GM12878 (cell line): ENCODE data around the gene WDR18. TPM values are rescaled to one million over a fixed set of nuclear protein-coding genes. Genes with fewer than 3 reads are reported as not detected.

Source experiments
- ASH2L ChIP-seq: fragments of 300-600, 200-600 bp; sonication (generic); IDR thresholded peaks from 2 replicates; pipeline ENCODE4 v1.6.1; 2017; ENCODE audit warnings: low read depth, mild to moderate bottlenecking, borderline replicate concordance
- ATF7 ChIP-seq: fragments of 450-650 bp; IDR thresholded peaks from 2 replicates; pipeline ENCODE4 v1.6.1; 2016; ENCODE audit warnings: low read depth, mild to moderate bottlenecking
- CBX5 ChIP-seq: sonication (generic); IDR thresholded peaks from 2 replicates; pipeline ENCODE4 v1.6.1; 2016; ENCODE audit warnings: low read depth, moderate library complexity, mild to moderate bottlenecking, inconsistent platforms
- CREM ChIP-seq: IDR thresholded peaks from 2 replicates; pipeline ENCODE4 v1.6.1; 2014; ENCODE audit warnings: antibody characterized with exemption, low read depth
- E4F1 ChIP-seq: fragments of 450-650 bp; IDR thresholded peaks from 2 replicates; pipeline ENCODE4 v1.6.1; 2018; ENCODE audit warnings: borderline replicate concordance, mild to moderate bottlenecking; ENCODE audit not compliant: partially characterized antibody
- GABPA ChIP-seq: IDR thresholded peaks from 2 replicates; pipeline ENCODE4 v1.6.1; 2014; ENCODE audit warnings: antibody characterized with exemption, low read depth, mild to moderate bottlenecking, inconsistent platforms
- HSF1 ChIP-seq: fragments of 150-350 bp; IDR thresholded peaks from 2 replicates; pipeline ENCODE4 v1.6.1; 2014; ENCODE audit warnings: mild to moderate bottlenecking, low read depth, low read length
- MLLT1 ChIP-seq: fragments of 450-650 bp; IDR thresholded peaks from 2 replicates; pipeline ENCODE4 v1.6.1; 2016; ENCODE audit warnings: mild to moderate bottlenecking
- MYC ChIP-seq: IDR thresholded peaks from 2 replicates; pipeline ENCODE4 v1.6.1; 2011; ENCODE audit warnings: mild to moderate bottlenecking, low read length, moderate library complexity, inconsistent platforms; ENCODE audit not compliant: insufficient read depth, insufficient replicate concordance, insufficient read length, severe bottlenecking
- NFYA ChIP-seq: IDR thresholded peaks from 2 replicates; pipeline ENCODE4 v1.6.1; 2011; ENCODE audit warnings: low read depth, mild to moderate bottlenecking, low read length, improper control_type of control experiment, borderline replicate concordance
- NFYB ChIP-seq: IDR thresholded peaks from 2 replicates; pipeline ENCODE4 v1.6.1; 2011; ENCODE audit warnings: low read depth, mild to moderate bottlenecking, low read length, improper control_type of control experiment, moderate library complexity; ENCODE audit not compliant: insufficient read depth
- NR2C1 ChIP-seq: fragments of 450-650 bp; IDR thresholded peaks from 2 replicates; pipeline ENCODE4 v1.6.1; 2017; ENCODE audit warnings: antibody characterized with exemption, mild to moderate bottlenecking, moderate library complexity
- POLR2A ChIP-seq: IDR thresholded peaks from 2 replicates; pipeline ENCODE4 v1.6.1; 2011; ENCODE audit warnings: low read depth, mild to moderate bottlenecking, low read length
- PRDM15 ChIP-seq: fragments of 450-650 bp; formaldehyde crosslinking; IDR thresholded peaks from 2 replicates; pipeline ENCODE4 v1.4.0; 2020; ENCODE audit warnings: mild to moderate bottlenecking, moderate library complexity
- RFX5 ChIP-seq: IDR thresholded peaks from 2 replicates; pipeline ENCODE4 v1.6.1; 2011; ENCODE audit warnings: low read depth, low read length, improper control_type of control experiment
- SIN3A ChIP-seq: IDR thresholded peaks from 2 replicates; pipeline ENCODE4 v1.6.1; 2012; ENCODE audit warnings: low read depth, low read length, improper control_type of control experiment
- SMARCA5 ChIP-seq: fragments of 450-650 bp; IDR thresholded peaks from 2 replicates; pipeline ENCODE4 v1.6.1; 2017; ENCODE audit warnings: mild to moderate bottlenecking
- SP1 ChIP-seq: IDR thresholded peaks from one replicate; pipeline ENCODE4 v1.6.1; 2011; ENCODE audit warnings: low read depth, low read length
- SPI1 ChIP-seq: IDR thresholded peaks from 2 replicates; pipeline ENCODE4 v1.6.1; 2011; ENCODE audit warnings: low read depth, mild to moderate bottlenecking, low read length, moderate library complexity, borderline replicate concordance; ENCODE audit not compliant: insufficient read depth
- TCF12 ChIP-seq: IDR thresholded peaks from 2 replicates; pipeline ENCODE4 v1.6.1; 2011; ENCODE audit warnings: low read depth, mild to moderate bottlenecking, low read length
- ZNF384 ChIP-seq: IDR thresholded peaks from 2 replicates; pipeline ENCODE4 v1.6.1; 2012; ENCODE audit warnings: low read depth, mild to moderate bottlenecking, low read length, improper control_type of control experiment, borderline replicate concordance
- polyA plus RNA-seq, 11 experiments: library from polyadenylated mRNA; depleted of rRNA in 4 of 11; unstranded in 6 of 11; stranded (reverse) in 5 of 11; fragments of >200 nt; fragmentation: Nextera tagmentation in 4 of 11; fragmentation: Illumina TruSeq in 1 of 11; extraction: Ambion mirVana in 4 of 11; extraction: Trizol in 1 of 11; gene quantifications; 1 replicate in 1 of 11; 2 replicates in 10 of 11; pipeline versions ENCODE4 v1.2.1 to v1.2.3, GENCODE V29; 2011 to 2016; ENCODE audit warnings: inconsistent platforms in 2 of 11, missing spikeins in 2 of 11, low read depth in 1 of 11
- total RNA-seq, 4 experiments: library from RNA; depleted of rRNA in 3 of 4; stranded (reverse); fragments of >200 nt in 3 of 4; fragmentation: Illumina TruSeq in 1 of 4; extraction: Trizol in 1 of 4; gene quantifications; 2 replicates each; pipeline versions ENCODE4 v1.2.1 to v1.2.3, GENCODE V29; 2013 to 2021

WDR18 gene
- total and polyA plus RNA-seq, 10 of the 15 experiments (the other 5 are each of a cell fraction or from before 2014, with no cell fraction given) = 3.0 to 206 (median 62.3) TPM

- TF ChIP-seq PRDM15 (CRISPR knock-in tag) (no peak), HSF1 (no peak), SPI1 (peak; percentile 99), GABPA (no peak), ASH2L (no peak), MYC (peak; percentile 87), NFYA (no peak), SP1 (peak; percentile 83), E4F1 (no peak), NFYB (no peak), SIN3A (no peak; the same call in 1 of the 2 replicates), POLR2A (0 out of 2 replicates have a peak, but pooled peaks have one; percentile 31), CBX5 (peak; percentile 80; the same call in 1 of the 2 replicates), TCF12 (peak; percentile 100), ZNF384 (no peak), NR2C1 (no peak), SMARCA5 (peak; percentile 100), RFX5 (no peak), ATF7 (peak; percentile 61), MLLT1 (0 out of 2 replicates have a peak, but pooled peaks have one; percentile 32), CREM (peak; percentile 90)
These were observed 36.2 kb upstream of the WDR18 start (continued) for GRCh38 chr19:947707-948539.
